ENCODE results near the gene PIGV. TPM values are rescaled to one million over a fixed set of nuclear protein-coding genes. Genes with fewer than 3 reads are reported as not detected.
"Not testable (repeated sequence)": the region's sequence is repeated elsewhere in the genome, so short reads cannot be mapped to it uniquely, and the experiment has no call there.

Gene PIGV
- total and polyA plus RNA-seq, 12 donors = 6.7 to 43.1 (median 28.4) TPM

DNA sequence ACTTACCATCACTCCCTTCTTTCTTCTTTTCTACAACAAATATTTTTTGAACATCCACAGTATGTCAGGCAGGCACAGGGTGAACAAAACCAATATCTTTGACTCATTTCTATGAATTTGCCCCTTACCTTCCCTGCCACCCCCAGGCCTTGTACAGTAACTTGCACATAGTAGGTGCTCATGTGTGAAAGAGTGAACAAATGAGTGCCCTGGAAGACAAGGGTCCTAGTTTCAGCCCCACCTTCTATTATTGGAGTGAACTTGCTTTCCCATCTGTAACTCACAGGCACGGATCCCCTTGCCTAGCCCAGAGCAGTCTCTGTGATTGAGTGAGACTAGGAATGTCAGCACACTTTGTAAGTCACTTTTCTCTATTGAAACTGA lies 51.6 kb downstream of the PIGV start:
- no peaks in the 10 kb centered on the region for H3K27me3 ChIP-seq
- H3K4me3 ChIP-seq = no peak overlapping the region
- no peak for DNase-seq
- 84 to 94% (median 89%) methylated on average over 1 of the region's 1 CpG for WGBS, 4 donors
- intact Hi-C loops (cut with DNase I) = no loop called here
- TF ChIP-seq, protein P1, sequence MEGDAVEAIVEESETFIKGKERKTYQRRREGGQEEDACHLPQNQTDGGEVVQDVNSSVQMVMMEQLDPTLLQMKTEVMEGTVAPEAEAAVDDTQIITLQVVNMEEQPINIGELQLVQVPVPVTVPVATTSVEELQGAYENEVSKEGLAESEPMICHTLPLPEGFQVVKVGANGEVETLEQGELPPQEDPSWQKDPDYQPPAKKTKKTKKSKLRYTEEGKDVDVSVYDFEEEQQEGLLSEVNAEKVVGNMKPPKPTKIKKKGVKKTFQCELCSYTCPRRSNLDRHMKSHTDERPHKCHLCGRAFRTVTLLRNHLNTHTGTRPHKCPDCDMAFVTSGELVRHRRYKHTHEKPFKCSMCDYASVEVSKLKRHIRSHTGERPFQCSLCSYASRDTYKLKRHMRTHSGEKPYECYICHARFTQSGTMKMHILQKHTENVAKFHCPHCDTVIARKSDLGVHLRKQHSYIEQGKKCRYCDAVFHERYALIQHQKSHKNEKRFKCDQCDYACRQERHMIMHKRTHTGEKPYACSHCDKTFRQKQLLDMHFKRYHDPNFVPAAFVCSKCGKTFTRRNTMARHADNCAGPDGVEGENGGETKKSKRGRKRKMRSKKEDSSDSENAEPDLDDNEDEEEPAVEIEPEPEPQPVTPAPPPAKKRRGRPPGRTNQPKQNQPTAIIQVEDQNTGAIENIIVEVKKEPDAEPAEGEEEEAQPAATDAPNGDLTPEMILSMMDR (IDR thresholded peaks at IDR 0.05) = no peak
- peaks cover 4 to 13% of the 10 kb centered on the region in 2 donors for H3K4me1 ChIP-seq (replicated peaks in 1 of 2)
- no peaks in the 10 kb centered on the region for H3K9me3 ChIP-seq (replicated peaks in 1 of 3)
- H3K27ac ChIP-seq = peak overlapping the region in 4 of 5 donors; percentile 40 to 88 (median 51)
- peaks cover 0 to 37% of the 10 kb centered on the region in 2 donors for H3K36me3 ChIP-seq (replicated peaks in 1 of 2)

DNA sequence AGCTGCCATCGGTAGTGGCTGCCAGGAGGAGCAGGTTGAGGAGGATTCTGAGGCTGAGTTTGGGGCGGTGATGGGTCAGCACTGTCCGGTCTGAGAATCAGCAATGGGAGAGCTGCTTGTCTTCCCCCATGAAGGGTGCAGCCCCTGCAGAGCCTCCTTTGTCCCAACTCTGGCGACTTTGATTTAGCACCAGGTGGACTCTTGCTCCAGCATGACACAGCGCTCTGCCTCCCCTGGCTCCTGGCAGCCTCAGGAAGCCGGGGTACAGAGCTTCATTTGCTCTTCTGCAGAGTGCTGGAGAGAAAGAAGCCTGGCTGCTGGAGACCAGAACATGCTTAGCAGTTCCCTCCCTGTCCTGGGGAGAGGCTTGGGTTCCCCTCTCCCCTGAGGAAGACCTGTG lies 52.0 kb downstream of the PIGV start:
- Histone ChIP-seq H3K4me1 (replicated peaks in 1 of 2) (peaks cover 4 to 13% of the 10 kb centered on the region in 2 donors), H3K36me3 (replicated peaks in 1 of 2) (peaks cover 0 to 33% of the 10 kb centered on the region in 2 donors), H3K27me3 (no peaks in the 10 kb centered on the region), H3K9me3 (replicated peaks in 1 of 3) (no peaks in the 10 kb centered on the region), H3K4me3 (no peak overlapping the region), H3K27ac (peak overlapping the region in 1 of 5 donors; percentile 88)
- 89 to 100% (median 93%) methylated on average over 3 to 6 of the region's 6 CpGs for WGBS, 4 donors
- DNase-seq = no peak
- intact Hi-C loops (cut with DNase I) = no loop called here
- TF ChIP-seq POLR2A (IDR thresholded peaks at IDR 0.05) = no peak
- TF ChIP-seq, protein P1 (IDR thresholded peaks at IDR 0.05) = no peak

DNA sequence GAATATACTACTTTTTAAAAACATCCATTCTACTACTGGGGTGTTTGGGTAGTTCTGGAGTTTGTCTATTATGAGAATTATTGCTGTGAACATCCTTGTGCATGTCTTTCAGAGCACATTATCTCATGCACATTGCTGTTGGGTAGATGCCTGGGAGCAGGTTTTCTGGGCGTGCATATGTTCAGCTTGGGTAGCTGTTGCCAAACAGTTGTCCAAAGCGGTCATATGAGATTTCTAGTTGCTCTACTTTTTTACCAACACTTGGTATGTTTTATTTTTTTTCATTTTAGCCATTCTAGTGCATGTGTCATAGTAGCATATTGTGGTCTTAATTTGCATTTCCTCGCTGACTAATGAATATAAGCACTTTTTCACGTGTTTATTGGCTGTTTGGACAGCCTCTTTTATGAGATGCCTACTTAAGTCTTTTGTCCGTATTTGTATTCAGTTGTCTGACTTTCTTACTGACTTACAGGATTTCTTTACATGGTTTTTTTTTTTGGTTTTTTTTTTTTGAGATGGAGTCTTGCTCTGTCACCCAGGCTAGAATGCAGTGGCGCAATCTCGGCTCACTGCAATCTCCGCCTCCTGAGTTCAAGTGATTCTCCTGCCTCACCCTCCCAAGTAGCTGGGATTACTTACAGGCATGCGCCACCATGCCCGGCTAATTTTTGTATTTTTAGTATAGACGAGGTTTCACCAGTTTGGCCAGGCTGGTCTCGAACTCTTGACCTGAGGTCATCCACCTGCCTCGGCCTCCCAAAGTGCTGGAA lies 56.9 kb downstream of the PIGV start:
- intact Hi-C loops (cut with DNase I) = no loop called here
- DNase-seq = no peak
- no peak for TF ChIP-seq POLR2A (IDR thresholded peaks at IDR 0.05)
- TF ChIP-seq, protein P1 (IDR thresholded peaks at IDR 0.05) = no peak
- Histone ChIP-seq H3K36me3 (replicated peaks in 1 of 2) (peaks cover 0 to 26% of the 10 kb centered on the region in 2 donors), H3K27ac (no peak overlapping the region), H3K27me3 (no peaks in the 10 kb centered on the region), H3K4me1 (replicated peaks in 1 of 2) (peaks cover 0 to 18% of the 10 kb centered on the region in 2 donors), H3K4me3 (no peak overlapping the region), H3K9me3 (replicated peaks in 1 of 3) (no peaks in the 10 kb centered on the region)
- WGBS, 4 donors = 90 to 97% (median 95%) methylated on average over 13 of the region's 13 CpGs

DNA sequence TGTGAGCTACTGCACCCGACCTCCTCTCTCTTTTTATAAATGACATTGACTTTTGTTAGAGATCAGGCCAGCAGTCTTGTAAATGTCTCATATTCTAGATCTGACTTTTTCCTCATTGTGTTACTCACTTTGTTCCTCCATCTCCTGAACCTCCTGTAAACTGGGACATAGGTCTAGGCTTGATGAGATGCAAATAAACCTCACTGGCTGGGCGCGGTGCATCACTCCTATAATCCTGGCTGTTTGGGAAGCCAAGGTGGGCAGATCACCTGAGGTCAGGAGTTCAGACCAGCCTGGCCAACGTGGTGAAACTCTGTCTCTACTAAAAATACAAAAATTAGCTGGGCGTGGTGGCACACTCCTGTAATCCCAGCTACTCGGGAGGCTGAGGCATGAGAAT lies 60.1 kb downstream of the PIGV start:
- peaks cover 0 to 47% of the 10 kb centered on the region in 2 donors for H3K36me3 ChIP-seq (replicated peaks in 1 of 2)
- intact Hi-C loops (cut with DNase I); H3K9me3 ChIP-seq (replicated peaks in 1 of 3); H3K27me3 ChIP-seq; H3K27ac ChIP-seq; H3K4me3 ChIP-seq; DNase-seq: not testable (repeated sequence)
- peaks cover 0 to 12% of the 10 kb centered on the region in 2 donors for H3K4me1 ChIP-seq (replicated peaks in 1 of 2)
- 80 to 91% (median 88%) methylated on average over 6 of the region's 6 CpGs for WGBS, 4 donors

Small RNAs within 50 kb of the gene (small RNA-seq; reads per million reads assigned to genes)
- gene RN7SL165P = 0 reads per million in 2 donors

Other genes starting within 250 kb of the PIGV start
- 10 to 100 TPM; 28.6 to 90.3 (median 55.6) TPM for gene ARID1A, start 91.9 kb upstream of the PIGV start, total RNA-seq
- 10 to 100 TPM; 11.3 to 33.7 (median 24.5) TPM for gene ARID1A, start 91.9 kb upstream of the PIGV start, polyA plus RNA-seq
- gene ZDHHC18, start 38.7 kb downstream of the PIGV start, total RNA-seq = 10 to 100 TPM in 4 of 9 donors, 1 to 10 TPM in 5; 4.9 to 16.5 (median 9.4) TPM
- gene ZDHHC18, start 38.7 kb downstream of the PIGV start, polyA plus RNA-seq = 10 to 100 TPM in 2 of 3 donors, 1 to 10 TPM in 1; 5.7 to 13.4 (median 11.7) TPM
- under 1 TPM in 5 of 9 donors, not detected in 4; 0.06 to 0.43 (median 0.39) TPM for gene SFN, start 75.2 kb downstream of the PIGV start, total RNA-seq
- gene SFN, start 75.2 kb downstream of the PIGV start, polyA plus RNA-seq = 1 to 10 TPM in 1 of 3 donors, under 1 TPM in 2; 0.33 to 1.1 (median 0.56) TPM
- gene GPN2, start 102.3 kb downstream of the PIGV start, total RNA-seq = 10 to 100 TPM; 17.2 to 50.7 (median 28.4) TPM
- gene GPN2, start 102.3 kb downstream of the PIGV start, polyA plus RNA-seq = 10 to 100 TPM; 17.4 to 35.0 (median 19.1) TPM
- 10 to 100 TPM; 10.8 to 22.2 (median 15.5) TPM for gene GPATCH3, start 112.5 kb downstream of the PIGV start, total RNA-seq
- gene GPATCH3, start 112.5 kb downstream of the PIGV start, polyA plus RNA-seq = 10 to 100 TPM in 2 of 3 donors, 1 to 10 TPM in 1; 9.2 to 36.7 (median 22.1) TPM
- gene NR0B2, start 126.0 kb downstream of the PIGV start, total RNA-seq = 10 to 100 TPM in 7 of 9 donors, 1 to 10 TPM in 2; 7.1 to 62.7 (median 14.7) TPM
- 1 to 10 TPM; 7.6 to 8.3 (median 8.0) TPM for gene NR0B2, start 126.0 kb downstream of the PIGV start, polyA plus RNA-seq
- gene NUDC, start 133.8 kb downstream of the PIGV start, total RNA-seq = 100 to 1,000 TPM in 4 of 9 donors, 10 to 100 TPM in 5; 63.3 to 232 (median 98.6) TPM
- 100 to 1,000 TPM in 1 of 3 donors, 10 to 100 TPM in 2; 66.6 to 257 (median 88.1) TPM for gene NUDC, start 133.8 kb downstream of the PIGV start, polyA plus RNA-seq
- gene KDF1, start 172.5 kb downstream of the PIGV start, total RNA-seq = 1 to 10 TPM in 7 of 9 donors, under 1 TPM in 2; 0.53 to 4.0 (median 1.4) TPM
- under 1 TPM; 0.15 to 0.56 (median 0.54) TPM for gene KDF1, start 172.5 kb downstream of the PIGV start, polyA plus RNA-seq
- 10 to 100 TPM in 3 of 9 donors, 1 to 10 TPM in 6; 1.4 to 27.8 (median 6.2) TPM for gene TRNP1, start 205.7 kb downstream of the PIGV start, total RNA-seq
- gene TRNP1, start 205.7 kb downstream of the PIGV start, polyA plus RNA-seq = 10 to 100 TPM in 1 of 3 donors, 1 to 10 TPM in 2; 4.6 to 11.1 (median 9.0) TPM
- 1 to 10 TPM in 4 of 9 donors, under 1 TPM in 5; 0.17 to 7.1 (median 0.95) TPM for gene TENT5B, start 224.9 kb downstream of the PIGV start, total RNA-seq
- gene TENT5B, start 224.9 kb downstream of the PIGV start, polyA plus RNA-seq = 1 to 10 TPM in 2 of 3 donors, under 1 TPM in 1; 0.51 to 2.8 (median 1.2) TPM

Data from adrenal gland (tissue), 12 donors.